DND-41 (cell line): ENCODE data around the gene SLC2A4RG.

Experiments
- EZH2 ChIP-seq: IDR thresholded peaks from 3 replicates; pipeline ENCODE4 v1.6.1; 2012; ENCODE audit warnings: borderline replicate concordance, low read depth, mild to moderate bottlenecking, moderate library complexity, low read length, inconsistent platforms; ENCODE audit not compliant: severe bottlenecking
- TF ChIP-seq, protein P1 (sequence below): IDR thresholded peaks from 2 replicates; pipeline ENCODE4 v1.5.1; 2012; ENCODE audit warnings: borderline replicate concordance, low read length, moderate library complexity, mild to moderate bottlenecking; ENCODE audit not compliant: poor library complexity, severe bottlenecking; ENCODE audit errors: extremely low read depth

DNA sequence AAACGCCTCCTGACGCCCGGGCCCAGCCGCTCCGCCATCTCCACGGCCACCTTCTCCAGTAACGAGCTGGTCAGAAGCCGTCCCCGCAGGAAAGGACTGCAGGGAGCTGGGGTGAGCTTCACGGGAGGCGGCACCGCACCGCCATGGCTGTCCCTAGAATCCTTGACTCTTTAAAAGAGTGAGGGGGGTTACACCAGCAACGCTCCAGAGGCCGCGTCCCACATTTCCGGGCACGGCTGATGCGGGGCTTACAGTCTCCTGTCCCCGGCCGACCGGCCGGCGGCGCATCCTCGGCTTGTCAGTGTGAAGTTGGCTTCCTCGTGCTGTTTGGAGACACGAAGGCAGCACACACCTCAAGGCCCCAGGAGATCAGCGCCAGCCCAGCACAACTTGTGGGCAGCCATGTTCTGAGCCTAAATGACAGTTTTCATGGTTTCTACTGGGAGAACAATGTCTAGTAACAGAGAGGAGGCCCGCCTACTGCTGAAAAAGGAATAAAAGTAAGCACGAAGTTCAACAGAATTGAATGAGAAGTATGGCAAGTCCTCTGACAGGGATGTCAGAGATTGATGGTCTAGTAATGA lies 30.4 kb downstream of the SLC2A4RG start:
- TF ChIP-seq, protein P1, sequence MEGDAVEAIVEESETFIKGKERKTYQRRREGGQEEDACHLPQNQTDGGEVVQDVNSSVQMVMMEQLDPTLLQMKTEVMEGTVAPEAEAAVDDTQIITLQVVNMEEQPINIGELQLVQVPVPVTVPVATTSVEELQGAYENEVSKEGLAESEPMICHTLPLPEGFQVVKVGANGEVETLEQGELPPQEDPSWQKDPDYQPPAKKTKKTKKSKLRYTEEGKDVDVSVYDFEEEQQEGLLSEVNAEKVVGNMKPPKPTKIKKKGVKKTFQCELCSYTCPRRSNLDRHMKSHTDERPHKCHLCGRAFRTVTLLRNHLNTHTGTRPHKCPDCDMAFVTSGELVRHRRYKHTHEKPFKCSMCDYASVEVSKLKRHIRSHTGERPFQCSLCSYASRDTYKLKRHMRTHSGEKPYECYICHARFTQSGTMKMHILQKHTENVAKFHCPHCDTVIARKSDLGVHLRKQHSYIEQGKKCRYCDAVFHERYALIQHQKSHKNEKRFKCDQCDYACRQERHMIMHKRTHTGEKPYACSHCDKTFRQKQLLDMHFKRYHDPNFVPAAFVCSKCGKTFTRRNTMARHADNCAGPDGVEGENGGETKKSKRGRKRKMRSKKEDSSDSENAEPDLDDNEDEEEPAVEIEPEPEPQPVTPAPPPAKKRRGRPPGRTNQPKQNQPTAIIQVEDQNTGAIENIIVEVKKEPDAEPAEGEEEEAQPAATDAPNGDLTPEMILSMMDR, result no peak
- TF ChIP-seq EZH2, result no peak
